ES-I3 (cell line): ENCODE data around the gene DCC.

ENCODE experiments used
- H3K36me3 ChIP-seq: 2 replicates; pipeline ENCODE4 v1.6.1; 2013; ENCODE audit warnings: mild to moderate bottlenecking, low read length, control low read depth, moderate library complexity; ENCODE audit not compliant: insufficient read depth
- H3K4me1 ChIP-seq: 2 replicates; pipeline ENCODE4 v1.6.1; 2013; ENCODE audit warnings: mild to moderate bottlenecking, control low read depth, low read length; ENCODE audit not compliant: insufficient read depth
- H3K9ac ChIP-seq: 2 replicates; pipeline ENCODE4 v1.6.1; 2013; ENCODE audit warnings: low read depth, mild to moderate bottlenecking, low read length, moderate library complexity
- H3K9me3 ChIP-seq: 2 replicates; pipeline ENCODE4 v1.6.1; 2013; ENCODE audit warnings: mild to moderate bottlenecking, low read length, moderate library complexity; ENCODE audit not compliant: control insufficient read depth, insufficient read depth

Gene DCC

DNA sequence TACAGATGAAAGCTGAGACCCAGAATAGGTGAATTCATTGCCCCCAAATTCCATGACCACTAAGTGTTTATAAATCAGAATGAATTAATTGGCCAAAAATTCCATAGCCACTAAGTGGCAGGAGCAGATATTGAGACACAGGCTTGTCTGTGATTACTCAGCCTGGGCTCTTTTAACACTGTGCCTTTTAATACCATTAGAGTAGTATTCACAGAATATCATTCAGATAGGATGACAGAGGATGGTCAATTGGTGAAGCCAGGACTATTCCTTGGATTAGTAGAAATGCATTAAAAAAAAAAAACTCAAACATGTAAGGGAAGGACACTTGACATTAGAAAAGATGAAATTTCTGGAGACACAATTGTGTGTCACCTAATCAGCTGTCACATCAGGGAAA lies 698.6 kb downstream of the DCC start:
- H3K9ac ChIP-seq = no peak overlapping the region
- no peaks in the 10 kb centered on the region for H3K4me1 ChIP-seq
- H3K9me3 ChIP-seq = no peaks in the 10 kb centered on the region; the same call in 1 of the 2 replicates
- H3K36me3 ChIP-seq = no peaks in the 10 kb centered on the region

DNA sequence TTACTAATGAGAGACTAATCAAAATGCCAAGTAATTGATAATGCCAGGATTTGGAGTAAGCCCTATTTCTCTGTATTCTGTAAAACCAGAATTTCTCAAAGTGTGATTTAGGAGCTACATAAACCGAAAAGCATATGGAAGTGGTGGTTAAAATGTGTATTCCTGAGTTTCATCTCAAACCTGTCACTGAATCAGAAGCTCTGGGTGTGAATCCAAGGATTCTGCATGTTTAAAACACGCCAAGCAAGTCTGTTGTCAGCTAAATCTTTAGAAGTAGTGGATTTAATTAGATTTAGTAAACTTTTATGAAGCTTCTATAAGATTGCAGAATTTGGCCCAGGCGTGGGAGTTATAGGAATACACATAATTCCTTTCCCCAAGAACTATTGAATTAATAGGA lies 700.3 kb downstream of the DCC start:
- no peaks in the 10 kb centered on the region for H3K4me1 ChIP-seq
- no peaks in the 10 kb centered on the region; the same call in 1 of the 2 replicates for H3K9me3 ChIP-seq
- H3K9ac ChIP-seq = no peak overlapping the region
- no peaks in the 10 kb centered on the region for H3K36me3 ChIP-seq

DNA sequence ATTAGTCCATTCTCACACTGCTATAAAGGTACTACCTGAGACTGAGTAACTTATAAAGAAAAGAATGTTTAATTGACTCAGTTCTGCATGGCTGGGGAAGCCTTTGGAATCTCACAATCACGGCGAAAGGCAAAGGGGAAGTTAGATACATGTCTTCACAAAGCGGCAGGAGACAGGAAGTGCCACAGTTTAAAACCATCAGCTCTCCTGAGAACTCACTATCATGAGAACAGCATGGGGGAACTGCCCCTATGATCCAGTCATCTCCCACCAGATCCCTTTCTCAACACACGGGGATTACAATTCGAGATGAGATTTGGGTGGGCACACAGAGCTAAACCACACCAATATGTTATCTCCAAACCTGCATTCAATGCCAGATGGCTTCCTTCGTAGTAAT lies 716.1 kb downstream of the DCC start:
- Histone ChIP-seq H3K9ac (no peak overlapping the region), H3K9me3 (no peaks in the 10 kb centered on the region), H3K36me3 (no peaks in the 10 kb centered on the region), H3K4me1 (no peaks in the 10 kb centered on the region)

DNA sequence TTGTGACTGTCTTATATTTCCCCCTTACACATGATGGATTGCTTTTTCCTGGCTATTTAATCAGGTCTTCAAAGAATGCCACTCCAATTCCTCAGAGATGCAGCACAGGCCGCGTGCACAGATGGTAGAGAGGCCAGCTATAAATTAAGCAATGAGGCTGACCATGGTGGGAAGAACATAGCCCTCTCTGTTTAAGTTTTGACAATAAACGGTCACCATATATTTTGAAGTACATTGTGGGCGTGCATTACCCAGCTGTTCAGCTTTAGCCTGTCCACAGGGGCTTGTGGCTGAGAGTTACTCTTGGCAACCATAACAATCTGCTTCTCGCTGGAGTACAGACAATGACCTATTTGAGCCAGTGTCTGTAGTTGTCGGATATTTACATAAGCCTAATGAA lies 730.8 kb downstream of the DCC start:
- no peaks in the 10 kb centered on the region for H3K36me3 ChIP-seq
- no peaks in the 10 kb centered on the region for H3K9me3 ChIP-seq

DNA sequence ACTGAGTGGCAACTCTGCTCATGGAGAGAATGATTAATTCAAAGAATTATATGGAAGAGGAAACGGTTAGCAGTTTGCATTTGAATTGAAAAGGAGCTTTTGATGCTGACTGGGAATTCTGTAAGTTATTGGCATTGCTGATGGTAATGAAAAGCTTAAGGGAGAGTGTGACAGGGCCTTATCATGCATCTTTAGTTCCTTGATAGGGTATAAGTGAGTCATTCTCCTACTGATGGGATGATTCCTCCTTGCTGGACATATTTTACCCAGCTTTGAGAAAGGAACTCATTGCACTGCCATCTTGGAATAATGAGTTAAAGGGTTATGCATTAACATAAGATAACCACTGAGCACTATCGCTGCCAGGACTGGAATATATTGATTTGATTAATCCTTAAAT lies 740.7 kb downstream of the DCC start:
- Histone ChIP-seq H3K9me3 (no peaks in the 10 kb centered on the region), H3K4me1 (no peaks in the 10 kb centered on the region), H3K9ac (no peak overlapping the region), H3K36me3 (no peaks in the 10 kb centered on the region)

More for the DNA sequence above, 730.8 kb downstream of the DCC start:
- H3K4me1 ChIP-seq = no peaks in the 10 kb centered on the region
- H3K9ac ChIP-seq = no peak overlapping the region

DNA sequence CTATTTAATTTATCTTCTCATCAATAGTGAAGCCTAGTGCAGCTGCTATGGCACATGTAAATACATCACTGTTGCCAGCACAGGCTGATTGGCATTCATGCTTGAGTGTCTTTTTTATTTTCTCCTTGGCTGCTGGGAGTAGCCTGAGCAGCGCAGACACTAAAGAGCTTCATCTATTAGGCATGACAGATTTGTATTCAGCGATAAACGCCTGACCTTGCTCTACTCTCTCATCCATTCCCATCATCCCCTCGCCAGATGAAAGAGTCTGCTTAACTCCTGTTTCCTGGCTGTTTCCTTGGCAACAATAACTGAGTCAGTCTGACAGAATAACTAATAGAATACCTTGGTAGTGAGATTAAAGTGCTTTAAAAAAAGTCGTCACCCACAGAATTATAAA lies 753.6 kb downstream of the DCC start:
- Histone ChIP-seq H3K36me3 (no peaks in the 10 kb centered on the region), H3K4me1 (no peaks in the 10 kb centered on the region), H3K9ac (no peak overlapping the region), H3K9me3 (no peaks in the 10 kb centered on the region)

DNA sequence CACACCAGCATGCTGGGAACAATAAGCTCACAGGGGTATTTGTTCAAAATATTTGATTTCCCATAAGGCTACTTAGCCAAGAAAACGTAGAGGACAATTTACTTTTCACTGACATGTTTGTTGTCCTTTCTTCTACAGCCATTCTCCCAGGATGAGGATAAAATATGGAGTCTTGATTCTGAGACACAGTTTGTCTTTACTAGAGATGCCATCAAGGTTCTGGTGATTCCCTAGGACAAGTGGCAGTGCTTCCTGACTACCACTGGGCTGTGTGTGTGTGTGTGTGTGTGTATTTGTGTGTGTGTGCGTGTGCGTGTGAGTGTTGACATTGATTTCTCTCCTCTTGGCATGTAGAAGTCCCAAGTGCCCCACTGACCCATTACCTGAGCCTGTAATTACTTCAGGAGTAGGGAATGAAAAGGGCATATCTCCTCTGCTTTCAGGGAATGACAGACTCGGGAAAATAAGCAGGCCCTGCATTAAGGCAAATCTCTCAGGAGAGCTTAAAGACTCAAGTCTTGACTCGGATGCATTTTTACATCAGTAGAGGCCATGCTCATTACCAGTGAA lies 761.6 kb downstream of the DCC start:
- no peaks in the 10 kb centered on the region for H3K36me3 ChIP-seq
- no peaks in the 10 kb centered on the region; the same call in 1 of the 2 replicates for H3K9me3 ChIP-seq
- H3K4me1 ChIP-seq = no peaks in the 10 kb centered on the region
- H3K9ac ChIP-seq = no peak overlapping the region

DNA sequence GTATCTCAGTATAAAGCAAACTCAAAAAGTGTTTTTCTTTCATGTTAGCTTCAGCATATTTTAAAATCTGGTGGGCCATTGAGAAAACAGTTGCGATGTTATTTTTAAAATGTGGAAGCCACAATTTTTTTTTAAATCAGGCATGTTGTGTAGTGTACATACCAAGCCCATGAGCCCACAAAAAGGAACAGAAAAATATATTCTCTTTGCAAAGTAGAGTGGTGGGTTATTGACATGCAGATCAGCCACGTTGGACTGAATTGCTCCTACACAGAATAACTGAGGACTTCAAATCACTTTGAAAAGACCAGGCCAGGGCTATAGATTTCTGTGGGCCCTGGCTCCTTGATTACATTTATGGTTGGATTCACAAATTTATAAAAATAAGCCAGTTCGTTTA lies 774.4 kb downstream of the DCC start:
- Histone ChIP-seq H3K9me3 (no peaks in the 10 kb centered on the region), H3K9ac (no peak overlapping the region), H3K4me1 (peaks cover 8% of the 10 kb centered on the region; the same call in 1 of the 2 replicates)

DNA sequence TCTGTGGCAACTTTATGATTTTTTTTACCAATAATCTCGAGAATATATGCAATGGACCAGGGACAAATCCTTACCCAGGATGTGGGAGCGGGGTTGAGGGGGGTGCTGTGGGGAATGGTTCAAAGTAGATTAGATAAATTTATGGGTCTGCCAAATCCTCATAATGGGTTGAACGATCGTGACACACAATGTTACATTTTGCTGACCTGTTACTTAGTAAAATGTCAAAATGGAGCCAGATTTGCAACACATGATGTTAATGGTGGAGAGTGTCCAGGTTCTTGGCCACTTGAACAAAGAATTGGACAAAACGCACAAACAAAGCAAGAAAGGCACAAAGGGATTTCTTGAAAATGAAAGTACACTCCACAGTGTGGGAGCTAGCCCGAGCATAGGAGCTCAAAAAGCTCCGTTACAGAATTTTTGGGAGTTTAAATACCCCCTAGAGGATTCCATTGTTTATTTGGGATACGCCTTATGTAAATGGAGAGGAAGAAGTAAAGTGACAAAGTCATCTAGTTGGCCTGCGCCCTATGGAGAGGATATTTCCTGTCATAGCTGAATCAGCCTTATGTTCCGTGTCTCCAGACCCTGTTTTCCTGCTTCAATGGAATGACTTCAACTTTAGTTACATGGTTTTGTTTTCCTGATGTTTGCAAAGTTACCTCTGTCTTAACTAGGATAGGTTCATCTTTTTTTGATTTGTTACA lies 776.0 kb downstream of the DCC start:
- Histone ChIP-seq H3K9ac (no peak overlapping the region), H3K9me3 (no peaks in the 10 kb centered on the region), H3K36me3 (no peaks in the 10 kb centered on the region), H3K4me1 (peaks cover 8% of the 10 kb centered on the region; the same call in 1 of the 2 replicates)

More for the DNA sequence above, 774.4 kb downstream of the DCC start:
- no peaks in the 10 kb centered on the region for H3K36me3 ChIP-seq

DNA sequence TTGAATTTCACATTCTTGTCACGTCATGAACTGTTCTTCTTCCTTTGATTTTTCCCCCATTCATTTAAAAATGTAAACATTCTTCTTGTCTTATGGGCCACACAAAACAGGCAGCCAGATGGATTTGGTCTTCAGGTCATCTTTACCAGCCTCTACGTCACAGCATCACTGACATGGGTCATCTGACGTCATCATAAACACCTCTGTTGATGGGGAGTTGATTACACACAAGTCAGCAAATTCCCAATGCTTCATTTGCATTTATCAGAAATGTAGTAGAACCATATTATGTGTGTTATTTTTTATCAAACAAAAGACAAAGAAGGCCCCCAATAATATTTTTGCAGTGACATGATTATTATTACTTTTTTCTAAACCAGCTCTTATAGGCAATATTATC lies 777.9 kb downstream of the DCC start:
- no peaks in the 10 kb centered on the region for H3K36me3 ChIP-seq
- no peaks in the 10 kb centered on the region for H3K9me3 ChIP-seq
- H3K9ac ChIP-seq = no peak overlapping the region
- H3K4me1 ChIP-seq = peaks cover 8% of the 10 kb centered on the region; the same call in 1 of the 2 replicates

DNA sequence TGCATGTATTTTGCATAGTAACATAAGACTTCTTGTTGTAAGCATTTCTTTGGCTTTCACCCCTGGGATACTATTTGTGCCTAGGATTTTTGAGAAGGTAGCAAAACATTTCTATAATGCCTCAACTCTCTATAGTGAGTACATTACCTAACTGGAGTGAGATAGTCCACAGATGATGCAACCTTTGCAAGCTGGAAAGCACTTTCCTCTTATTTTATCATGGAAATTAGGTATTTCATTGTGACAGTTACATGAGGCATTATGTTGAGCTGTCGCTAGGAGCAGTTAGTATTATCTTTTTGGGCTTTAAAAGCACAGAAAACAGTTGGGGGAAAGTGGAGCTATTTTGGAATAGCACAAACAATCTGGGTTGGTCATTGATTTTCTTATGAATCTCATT lies 786.2 kb downstream of the DCC start:
- no peak overlapping the region for H3K9ac ChIP-seq
- H3K9me3 ChIP-seq = no peaks in the 10 kb centered on the region
- no peaks in the 10 kb centered on the region for H3K36me3 ChIP-seq
- peaks cover 11% of the 10 kb centered on the region; the same call in 1 of the 2 replicates for H3K4me1 ChIP-seq

DNA sequence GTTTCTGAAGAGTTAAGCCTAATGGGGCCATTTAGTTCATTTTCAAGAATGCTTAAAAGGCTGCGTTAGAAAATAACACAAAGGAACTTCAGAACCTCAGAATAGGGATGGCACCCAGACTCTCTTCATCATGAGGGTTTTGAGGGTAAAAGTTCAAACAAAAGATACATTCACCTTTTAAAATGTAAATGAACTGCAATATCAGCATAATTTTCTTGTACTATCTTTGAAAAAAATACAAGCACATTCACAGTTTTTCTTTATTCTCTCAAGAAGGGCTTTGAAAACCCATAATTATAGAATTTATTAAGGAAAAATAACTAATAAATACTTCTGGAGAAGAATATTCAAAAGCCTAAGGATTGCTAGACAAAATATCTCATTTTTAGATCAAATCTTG lies 791.0 kb downstream of the DCC start:
- Histone ChIP-seq H3K9ac (no peak overlapping the region), H3K36me3 (no peaks in the 10 kb centered on the region), H3K9me3 (no peaks in the 10 kb centered on the region), H3K4me1 (peaks cover 6% of the 10 kb centered on the region; the same call in 1 of the 2 replicates)

DNA sequence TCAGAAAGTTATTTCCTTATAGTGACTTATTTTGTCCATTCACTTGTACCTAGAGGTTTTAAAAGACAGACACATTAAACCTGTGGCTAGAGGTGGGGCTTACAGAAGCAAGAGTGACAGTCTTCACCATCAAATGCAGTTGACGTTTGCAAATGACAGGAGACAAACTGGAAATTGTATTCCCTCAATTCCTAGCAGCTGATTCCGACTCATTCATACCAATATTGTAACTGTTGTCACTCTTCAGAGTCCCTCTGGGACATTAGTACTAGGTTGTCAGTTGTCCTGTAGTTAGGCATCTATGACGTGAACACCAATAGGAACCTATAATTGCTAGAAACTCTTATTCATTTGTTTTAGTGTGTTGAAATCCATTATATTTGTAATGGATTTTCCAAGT lies 794.7 kb downstream of the DCC start:
- Histone ChIP-seq H3K36me3 (no peaks in the 10 kb centered on the region), H3K4me1 (no peaks in the 10 kb centered on the region; the same call in 1 of the 2 replicates), H3K9ac (no peak overlapping the region), H3K9me3 (peaks cover 5% of the 10 kb centered on the region; the same call in 1 of the 2 replicates)

DNA sequence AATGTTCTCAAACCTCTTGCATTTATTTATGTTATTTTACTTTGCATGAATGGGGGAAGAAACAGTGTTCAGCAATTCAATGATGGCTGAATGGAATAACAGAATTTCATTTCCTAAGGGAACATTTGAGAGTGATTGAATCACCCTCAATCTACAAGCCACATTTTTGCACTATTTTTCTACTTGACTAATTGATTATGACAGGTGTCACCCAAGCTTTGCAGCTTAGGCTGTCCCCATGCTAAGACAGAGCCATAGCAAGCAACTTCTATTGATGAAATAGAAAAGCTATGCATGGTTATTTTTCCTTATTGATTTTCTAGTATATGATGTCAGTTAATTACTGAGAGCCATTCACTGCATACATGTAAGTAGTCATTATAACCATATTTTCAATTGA lies 795.7 kb downstream of the DCC start:
- Histone ChIP-seq H3K4me1 (no peaks in the 10 kb centered on the region; the same call in 1 of the 2 replicates), H3K9me3 (peaks cover 5% of the 10 kb centered on the region; the same call in 1 of the 2 replicates), H3K36me3 (no peaks in the 10 kb centered on the region), H3K9ac (no peak overlapping the region)
